Measurements from ENCODE around the gene ST6GAL1.

The ST6GAL1 gene

DNA sequence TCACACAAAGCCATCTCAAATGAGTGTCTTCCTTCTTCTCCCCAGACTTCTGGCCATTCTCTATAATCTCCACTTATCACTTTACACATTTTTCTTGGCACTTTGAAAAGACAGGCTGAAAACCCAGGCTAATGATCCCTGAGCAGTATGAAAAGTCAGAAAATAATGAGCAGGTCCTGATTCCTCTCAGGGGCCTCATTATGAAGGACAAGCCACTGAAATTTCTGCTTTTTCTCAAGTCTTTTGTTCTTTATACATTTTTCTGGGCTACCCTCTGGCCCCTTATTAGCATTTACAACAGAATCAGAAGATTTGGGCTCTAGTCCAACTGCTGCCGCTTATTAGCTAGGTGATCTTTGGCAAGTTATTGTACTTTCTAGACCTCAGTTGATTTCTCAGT is 9.5 kb upstream of the ST6GAL1 start:
- TF ChIP-seq TAF1 (IDR thresholded peaks at IDR 0.05; ENCODE audit: borderline replicate concordance, insufficient read depth, low read length) (no peak), FOXP2 (optimal IDR thresholded peaks at IDR 0.05; ENCODE audit: borderline replicate concordance, extremely low read depth, extremely low read length, insufficient read depth) (no peak), SIN3A (IDR thresholded peaks at IDR 0.05; ENCODE audit: borderline replicate concordance, insufficient read depth, low read length) (no peak), POLR2AphosphoS5 (IDR thresholded peaks at IDR 0.05; ENCODE audit: low read depth, low read length) (no peak)
- TF ChIP-seq, protein P1, sequence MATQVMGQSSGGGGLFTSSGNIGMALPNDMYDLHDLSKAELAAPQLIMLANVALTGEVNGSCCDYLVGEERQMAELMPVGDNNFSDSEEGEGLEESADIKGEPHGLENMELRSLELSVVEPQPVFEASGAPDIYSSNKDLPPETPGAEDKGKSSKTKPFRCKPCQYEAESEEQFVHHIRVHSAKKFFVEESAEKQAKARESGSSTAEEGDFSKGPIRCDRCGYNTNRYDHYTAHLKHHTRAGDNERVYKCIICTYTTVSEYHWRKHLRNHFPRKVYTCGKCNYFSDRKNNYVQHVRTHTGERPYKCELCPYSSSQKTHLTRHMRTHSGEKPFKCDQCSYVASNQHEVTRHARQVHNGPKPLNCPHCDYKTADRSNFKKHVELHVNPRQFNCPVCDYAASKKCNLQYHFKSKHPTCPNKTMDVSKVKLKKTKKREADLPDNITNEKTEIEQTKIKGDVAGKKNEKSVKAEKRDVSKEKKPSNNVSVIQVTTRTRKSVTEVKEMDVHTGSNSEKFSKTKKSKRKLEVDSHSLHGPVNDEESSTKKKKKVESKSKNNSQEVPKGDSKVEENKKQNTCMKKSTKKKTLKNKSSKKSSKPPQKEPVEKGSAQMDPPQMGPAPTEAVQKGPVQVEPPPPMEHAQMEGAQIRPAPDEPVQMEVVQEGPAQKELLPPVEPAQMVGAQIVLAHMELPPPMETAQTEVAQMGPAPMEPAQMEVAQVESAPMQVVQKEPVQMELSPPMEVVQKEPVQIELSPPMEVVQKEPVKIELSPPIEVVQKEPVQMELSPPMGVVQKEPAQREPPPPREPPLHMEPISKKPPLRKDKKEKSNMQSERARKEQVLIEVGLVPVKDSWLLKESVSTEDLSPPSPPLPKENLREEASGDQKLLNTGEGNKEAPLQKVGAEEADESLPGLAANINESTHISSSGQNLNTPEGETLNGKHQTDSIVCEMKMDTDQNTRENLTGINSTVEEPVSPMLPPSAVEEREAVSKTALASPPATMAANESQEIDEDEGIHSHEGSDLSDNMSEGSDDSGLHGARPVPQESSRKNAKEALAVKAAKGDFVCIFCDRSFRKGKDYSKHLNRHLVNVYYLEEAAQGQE (IDR thresholded peaks at IDR 0.05; ENCODE audit: insufficient read depth in 1 of 2, low read depth in 2 of 2, low read length in 2 of 2) = no peak

DNA sequence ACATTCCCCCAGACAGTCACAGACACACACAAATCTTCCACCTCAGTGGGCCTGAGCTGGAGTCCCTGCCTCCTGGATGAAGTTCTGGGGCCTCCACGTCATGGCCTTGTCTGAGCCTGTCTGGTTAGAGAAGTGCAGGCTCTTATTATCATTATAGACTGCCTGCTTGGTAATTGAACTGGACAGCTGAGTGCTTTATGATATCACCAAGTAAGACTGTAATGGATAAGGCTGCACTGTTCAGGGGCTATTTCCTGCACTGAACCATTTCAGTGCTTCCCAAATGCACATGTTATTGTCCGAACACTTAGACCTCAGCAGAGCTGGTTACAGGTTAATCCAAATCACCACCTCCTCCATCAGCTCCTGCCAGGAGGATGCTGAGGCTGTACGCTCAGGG is 8.7 kb upstream of the ST6GAL1 start:
- TF ChIP-seq POLR2AphosphoS5 (IDR thresholded peaks at IDR 0.05; ENCODE audit: low read depth, low read length) = no peak
- TF ChIP-seq SIN3A (IDR thresholded peaks at IDR 0.05; ENCODE audit: borderline replicate concordance, insufficient read depth, low read length) = no peak
- no peak for TF ChIP-seq TAF1 (IDR thresholded peaks at IDR 0.05; ENCODE audit: borderline replicate concordance, insufficient read depth, low read length)
- no peak for TF ChIP-seq FOXP2 (optimal IDR thresholded peaks at IDR 0.05; ENCODE audit: borderline replicate concordance, extremely low read depth, extremely low read length, insufficient read depth)
- TF ChIP-seq, protein P1 (IDR thresholded peaks at IDR 0.05; ENCODE audit: insufficient read depth in 1 of 2, low read depth in 2 of 2, low read length in 2 of 2) = no peak

DNA sequence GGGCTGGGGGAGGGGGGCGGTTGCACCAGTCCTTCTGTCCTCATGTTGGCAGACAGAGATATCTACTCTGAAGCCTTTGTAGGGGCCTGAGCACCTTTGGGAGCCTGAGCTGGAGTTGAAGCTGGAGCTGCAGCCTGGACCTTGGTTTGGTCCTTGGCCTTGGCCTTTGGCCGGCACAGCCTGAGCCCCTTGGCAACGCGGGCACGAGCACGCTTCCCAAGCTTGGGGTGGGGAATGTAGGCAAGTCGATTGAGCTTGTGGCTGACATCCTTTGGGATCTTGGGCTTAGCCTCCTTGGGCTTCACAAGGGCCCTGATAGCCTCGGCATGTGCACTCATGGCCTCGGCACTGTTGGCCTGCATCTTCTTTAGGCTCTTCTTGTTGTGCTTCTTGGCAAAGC is 8.1 kb upstream of the ST6GAL1 start:
- TF ChIP-seq SIN3A (IDR thresholded peaks at IDR 0.05; ENCODE audit: borderline replicate concordance, insufficient read depth, low read length) (no peak), TAF1 (IDR thresholded peaks at IDR 0.05; ENCODE audit: borderline replicate concordance, insufficient read depth, low read length) (no peak), POLR2AphosphoS5 (IDR thresholded peaks at IDR 0.05; ENCODE audit: low read depth, low read length) (no peak), FOXP2 (optimal IDR thresholded peaks at IDR 0.05; ENCODE audit: borderline replicate concordance, extremely low read depth, extremely low read length, insufficient read depth) (no peak)
- TF ChIP-seq, protein P1 (IDR thresholded peaks at IDR 0.05; ENCODE audit: insufficient read depth in 1 of 2, low read depth in 2 of 2, low read length in 2 of 2) = no peak

DNA sequence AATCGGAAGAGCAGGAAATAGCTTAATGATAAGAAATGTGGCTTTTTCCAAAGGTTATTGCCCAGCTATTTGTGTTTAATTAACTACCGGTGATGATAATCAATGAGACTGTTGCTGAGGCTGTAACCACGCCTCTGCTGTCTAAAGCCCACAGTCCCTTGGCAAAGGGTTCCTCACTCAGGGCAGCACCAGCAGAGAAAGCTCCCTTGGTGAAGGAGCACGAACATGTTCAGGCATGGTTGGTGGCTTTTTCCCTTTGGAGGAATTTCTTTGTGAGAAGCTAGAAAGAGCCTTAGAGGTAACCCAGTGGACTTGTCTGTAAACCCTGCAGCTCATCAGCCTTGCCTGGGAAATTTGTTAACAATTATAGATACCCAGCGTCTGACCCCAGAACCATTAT is 7.5 kb upstream of the ST6GAL1 start:
- no peak for TF ChIP-seq SIN3A (IDR thresholded peaks at IDR 0.05; ENCODE audit: borderline replicate concordance, insufficient read depth, low read length)
- TF ChIP-seq TAF1 (IDR thresholded peaks at IDR 0.05; ENCODE audit: borderline replicate concordance, insufficient read depth, low read length) = no peak
- TF ChIP-seq FOXP2 (optimal IDR thresholded peaks at IDR 0.05; ENCODE audit: borderline replicate concordance, extremely low read depth, extremely low read length, insufficient read depth) = no peak
- TF ChIP-seq, protein P1 (IDR thresholded peaks at IDR 0.05; ENCODE audit: insufficient read depth in 1 of 2, low read depth in 2 of 2, low read length in 2 of 2) = no peak

DNA sequence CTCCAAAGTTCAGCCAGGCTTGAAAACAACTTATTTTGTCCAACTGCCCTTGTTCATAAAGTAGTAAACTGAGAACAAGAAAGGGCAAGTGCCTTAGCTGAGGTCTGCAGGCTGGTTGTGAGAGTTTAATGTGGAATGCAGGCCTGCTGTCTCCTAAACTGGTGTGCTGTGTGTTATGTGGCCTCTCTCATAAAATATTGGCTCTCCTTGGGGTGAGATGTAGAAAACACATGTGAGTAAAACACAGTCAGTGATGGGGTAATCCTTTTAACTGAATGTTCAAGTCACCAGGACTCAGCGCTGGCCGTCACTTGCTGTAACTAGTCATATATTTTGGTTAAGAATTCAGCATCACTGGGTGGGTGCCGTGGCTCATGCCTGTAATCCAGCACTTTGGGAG is 7.1 kb upstream of the ST6GAL1 start:
- TF ChIP-seq FOXP2 (optimal IDR thresholded peaks at IDR 0.05; ENCODE audit: borderline replicate concordance, extremely low read depth, extremely low read length, insufficient read depth) = no peak
- TF ChIP-seq SIN3A (IDR thresholded peaks at IDR 0.05; ENCODE audit: borderline replicate concordance, insufficient read depth, low read length) = no peak
- TF ChIP-seq TAF1 (IDR thresholded peaks at IDR 0.05; ENCODE audit: borderline replicate concordance, insufficient read depth, low read length) = no peak
- TF ChIP-seq, protein P1 (IDR thresholded peaks at IDR 0.05; ENCODE audit: insufficient read depth in 1 of 2, low read depth in 2 of 2, low read length in 2 of 2) = no peak
- no peak for TF ChIP-seq POLR2AphosphoS5 (IDR thresholded peaks at IDR 0.05; ENCODE audit: low read depth, low read length)

Measured in PFSK-1 (cell line).